SK-N-SH (cell line): ENCODE results near the gene CTSZ. TPM values are rescaled to one million over a fixed set of nuclear protein-coding genes. Genes with fewer than 3 reads are reported as not detected.

ENCODE experiments used
- CTCF ChIA-PET: fragments of 300-600, 350-600 bp; formaldehyde crosslinking; extraction: SDS; loops from one replicate; lab custom pipeline; 2021; lab: Yijun Ruan, JAX
- POLR2A ChIA-PET: fragments of 350-600 bp; sonication (Branson Sonifier 250); formaldehyde crosslinking; extraction: SDS; loops from one replicate; lab custom pipeline; 2020; ENCODE audit warnings: antibody characterized with exemption, inconsistent platforms; lab: Yijun Ruan, JAX
- DNase-seq: peaks from one replicate; pipeline ENCODE4 v3.0.0; 2012
- H2AFZ ChIP-seq: fragments of 200-600 bp; sonication (generic); 2 replicates; pipeline ENCODE4 v1.8.1; 2016; ENCODE audit warnings: antibody characterized with exemption, mild to moderate bottlenecking, low read depth
- H3F3A ChIP-seq: fragments of 200-600 bp; sonication (generic); replicated peaks from 2 replicates; pipeline ENCODE3; 2016; ENCODE audit warnings: antibody characterized with exemption, mild to moderate bottlenecking; ENCODE audit not compliant: insufficient read depth
- H3K27ac ChIP-seq, 2 experiments: fragments of 200-500 bp in 1 of 2; fragments of 200-600 bp in 1 of 2; sonication (Bioruptor generic) in 1 of 2; sonication (generic), shearing (Covaris generic) in 1 of 2; 2 replicates each; pipeline versions ENCODE4 v1.5.1 to v1.6.1; 2014 to 2016; ENCODE audit warnings: low read depth in 2 of 2, inconsistent platforms in 1 of 2, low read length in 1 of 2, mild to moderate bottlenecking in 1 of 2, mixed read lengths in 1 of 2
- H3K27me3 ChIP-seq: fragments of 200-600 bp; sonication (generic), shearing (Covaris generic); 2 replicates; pipeline ENCODE4 v1.6.1; 2016; ENCODE audit warnings: mixed run types; ENCODE audit not compliant: insufficient read depth
- H3K36me3 ChIP-seq, 2 experiments: fragments of 200-500 bp in 1 of 2; fragments of 200-600 bp in 1 of 2; sonication (Bioruptor generic) in 1 of 2; sonication (generic) in 1 of 2; replicated peaks in 1 of 2; 2 replicates each; pipeline versions ENCODE3 to v1.5.1; 2014 to 2016; ENCODE audit warnings: low read length in 1 of 2, mild to moderate bottlenecking in 1 of 2; ENCODE audit not compliant: insufficient read depth in 2 of 2, control insufficient read depth in 1 of 2
- H3K4me1 ChIP-seq, 2 experiments: fragments of 200-500 bp in 1 of 2; fragments of 200-600 bp in 1 of 2; sonication (Bioruptor generic) in 1 of 2; sonication (generic), shearing (Covaris generic) in 1 of 2; 2 replicates each; pipeline versions ENCODE4 v1.5.1 to v1.6.1; 2014 to 2016; ENCODE audit warnings: low read depth in 1 of 2, low read length in 1 of 2, mixed run types in 1 of 2; ENCODE audit not compliant: insufficient read depth in 2 of 2, control insufficient read depth in 1 of 2
- H3K4me2 ChIP-seq: fragments of 200-600 bp; sonication (generic), shearing (Covaris generic); 2 replicates; pipeline ENCODE4 v1.6.1; 2017; ENCODE audit warnings: mixed run types
- H3K4me3 ChIP-seq, 2 experiments: fragments of 200-500 bp in 1 of 2; fragments of 200-600 bp in 1 of 2; sonication (Bioruptor generic) in 1 of 2; sonication (generic), shearing (Covaris generic) in 1 of 2; 2 replicates each; pipeline versions ENCODE4 v1.5.1 to v1.8.1; 2014 to 2016; ENCODE audit warnings: low read depth in 2 of 2, inconsistent platforms in 1 of 2, low read length in 1 of 2, mild to moderate bottlenecking in 1 of 2, mixed read lengths in 1 of 2, moderate library complexity in 1 of 2
- H3K79me2 ChIP-seq: fragments of 200-600 bp; sonication (generic); 2 replicates; pipeline ENCODE4 v1.8.1; 2017; ENCODE audit warnings: mild to moderate bottlenecking; ENCODE audit not compliant: insufficient read depth
- H3K9ac ChIP-seq: fragments of 200-600 bp; sonication (generic); 2 replicates; pipeline ENCODE4 v1.6.1; 2017; ENCODE audit warnings: mixed run types
- H3K9me2 ChIP-seq: fragments of 200-600 bp; sonication (generic); 2 replicates; pipeline ENCODE4 v1.6.1; 2017; ENCODE audit warnings: mixed run types
- H3K9me3 ChIP-seq: fragments of 200-600 bp; sonication (generic); 2 replicates; pipeline ENCODE4 v1.6.1; 2017; ENCODE audit warnings: mixed run types, mild to moderate bottlenecking, moderate library complexity
- H4K20me1 ChIP-seq: fragments of 200-600 bp; sonication (generic); 2 replicates; pipeline ENCODE4 v1.6.1; 2017; ENCODE audit warnings: mild to moderate bottlenecking, mixed run types; ENCODE audit not compliant: insufficient read depth
- ELF1 ChIP-seq: IDR thresholded peaks from 2 replicates; pipeline ENCODE4 v1.4.0; 2012
- EP300 ChIP-seq, 2 experiments: IDR thresholded peaks; 2 replicates each; pipeline versions ENCODE4 v1.4.0 to v1.6.1; 2012; ENCODE audit warnings: borderline replicate concordance in 1 of 2, low read depth in 1 of 2, low read length in 1 of 2
- FOSL2 ChIP-seq: IDR thresholded peaks from 2 replicates; pipeline ENCODE4 v1.4.0; 2012; ENCODE audit warnings: low read depth, mild to moderate bottlenecking, moderate library complexity, borderline replicate concordance
- FOXJ3 ChIP-seq: sonication (generic); formaldehyde crosslinking; IDR thresholded peaks from 2 replicates; pipeline ENCODE4 v1.5.1; 2020; ENCODE audit warnings: mild to moderate bottlenecking, missing genetic modification reagents
- GABPA ChIP-seq: IDR thresholded peaks from 2 replicates; pipeline ENCODE4 v1.4.0; 2012; ENCODE audit warnings: low read depth, mild to moderate bottlenecking
- GATA2 ChIP-seq: sonication (generic); formaldehyde crosslinking; IDR thresholded peaks from 2 replicates; pipeline ENCODE4 v1.5.0; 2020; ENCODE audit warnings: mild to moderate bottlenecking, missing genetic modification reagents
- JUND ChIP-seq: IDR thresholded peaks from 2 replicates; pipeline ENCODE4 v1.4.0; 2012
- NFIC ChIP-seq: IDR thresholded peaks from 2 replicates; pipeline ENCODE4 v1.4.0; 2012; ENCODE audit warnings: borderline replicate concordance
- NRF1 ChIP-seq: IDR thresholded peaks from 2 replicates; pipeline ENCODE4 v1.6.1; 2012; ENCODE audit warnings: low read depth, mild to moderate bottlenecking, low read length
- POLR2AphosphoS5 ChIP-seq: IDR thresholded peaks from 2 replicates; pipeline ENCODE4 v1.6.1; 2012; ENCODE audit warnings: low read depth, low read length
- RFX5 ChIP-seq: IDR thresholded peaks from 2 replicates; pipeline ENCODE4 v1.6.1; 2012; ENCODE audit warnings: mild to moderate bottlenecking, improper control_type of control experiment, low read length
- SIN3A ChIP-seq: IDR thresholded peaks from 2 replicates; pipeline ENCODE4 v1.6.1; 2012; ENCODE audit warnings: low read depth, mild to moderate bottlenecking, low read length, moderate library complexity, borderline replicate concordance
- TAF1 ChIP-seq: IDR thresholded peaks from 2 replicates; pipeline ENCODE4 v1.6.1; 2012; ENCODE audit warnings: low read depth, mild to moderate bottlenecking, low read length, moderate library complexity, borderline replicate concordance
- TCF12 ChIP-seq: IDR thresholded peaks from 2 replicates; pipeline ENCODE4 v1.4.0; 2012
- TEAD4 ChIP-seq: IDR thresholded peaks from 2 replicates; pipeline ENCODE4 v1.4.0; 2012; ENCODE audit warnings: mild to moderate bottlenecking, borderline replicate concordance; ENCODE audit not compliant: insufficient read depth
- YY1 ChIP-seq: IDR thresholded peaks from 2 replicates; pipeline ENCODE4 v1.4.0; 2012; ENCODE audit warnings: low read depth, mild to moderate bottlenecking
- WGBS: methylation state at CpG from one replicate; pipeline ENCODE4 v1.1.6; 2017; ENCODE audit warnings: low lambda C conversion rate; 5-methylcytosine and 5-hydroxymethylcytosine counted together
- polyA plus RNA-seq, 3 experiments: library from polyadenylated mRNA; depleted of rRNA; stranded (reverse); fragments of >200 nt; gene quantifications; 2 replicates each; pipeline ENCODE4 v1.2.3, GENCODE V29; 2012
- TF ChIP-seq, protein P1 (sequence below): fragments of 200-600 bp; sonication (generic); IDR thresholded peaks from 2 replicates; pipeline ENCODE4 v1.6.1; 2017; ENCODE audit warnings: antibody characterized with exemption, mild to moderate bottlenecking, moderate library complexity
- TF ChIP-seq, protein P2 (sequence below): fragments of 150-350 bp; IDR thresholded peaks from 2 replicates; pipeline ENCODE4 v1.6.1; 2016; ENCODE audit warnings: mild to moderate bottlenecking, low read depth, low read length
- TF ChIP-seq, protein P3 (sequence below): IDR thresholded peaks from 2 replicates; pipeline ENCODE4 v1.4.0; 2012; ENCODE audit warnings: low read depth, borderline replicate concordance
- TF ChIP-seq, protein P4 (sequence below): IDR thresholded peaks from 2 replicates; pipeline ENCODE4 v1.4.0; 2012; ENCODE audit warnings: low read depth, borderline replicate concordance

Gene CTSZ
- polyA plus RNA-seq, 1 of the 3 experiments (the other 2 are of a cell fraction): 0.03 TPM

DNA sequence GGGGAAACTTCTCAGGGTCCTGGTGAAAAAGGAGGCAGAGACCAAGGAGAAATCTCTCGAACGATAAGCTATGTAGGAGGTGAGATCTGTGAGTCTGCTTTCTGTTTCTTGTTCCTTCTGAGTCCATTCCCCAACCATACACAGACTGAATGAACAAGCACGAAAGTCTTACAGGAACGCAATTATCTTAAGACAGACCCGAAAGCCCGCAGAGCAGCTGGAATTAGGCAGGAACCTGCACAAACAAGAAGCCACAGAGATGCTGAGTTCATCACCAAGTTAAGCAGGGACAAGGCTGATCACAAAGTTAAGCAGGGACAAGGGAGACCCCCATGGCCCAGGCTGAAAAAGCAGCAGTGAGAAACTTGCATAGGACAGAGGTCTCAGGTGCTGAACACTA, 47.4 kb downstream of the CTSZ start:
- Histone ChIP-seq H3K36me3 (no peaks in the 10 kb centered on the region), H3K4me3 (no peak overlapping the region), H3K4me2 (no peak overlapping the region), H3K79me2 (no peaks in the 10 kb centered on the region), H3K9me2 (no peaks in the 10 kb centered on the region), H3F3A (no peaks in the 10 kb centered on the region), H3K27ac (no peak overlapping the region), H3K9ac (no peak overlapping the region), H3K27me3 (no peaks in the 10 kb centered on the region; the same call in 1 of the 2 replicates), H3K4me1 (no peaks in the 10 kb centered on the region), H3K9me3 (no peaks in the 10 kb centered on the region), H2AFZ (no peak overlapping the region)
- no peak for DNase-seq
- 76% methylated on average over 6 of the region's 6 CpGs for WGBS
- POLR2A ChIA-PET: no interaction called here
- TF ChIP-seq FOSL2 (no peak), TAF1 (no peak), EP300 (IDR thresholded peaks at IDR 0.05; ENCODE audit: borderline replicate concordance in 1 of 2, low read depth in 1 of 2, low read length in 1 of 2) (no peak), GABPA (no peak), FOXJ3 (no peak), ELF1 (no peak), GATA2 (no peak), NFIC (no peak), YY1 (no peak), RFX5 (no peak), SIN3A (no peak), TEAD4 (no peak), JUND (no peak)
- TF ChIP-seq, protein P1, sequence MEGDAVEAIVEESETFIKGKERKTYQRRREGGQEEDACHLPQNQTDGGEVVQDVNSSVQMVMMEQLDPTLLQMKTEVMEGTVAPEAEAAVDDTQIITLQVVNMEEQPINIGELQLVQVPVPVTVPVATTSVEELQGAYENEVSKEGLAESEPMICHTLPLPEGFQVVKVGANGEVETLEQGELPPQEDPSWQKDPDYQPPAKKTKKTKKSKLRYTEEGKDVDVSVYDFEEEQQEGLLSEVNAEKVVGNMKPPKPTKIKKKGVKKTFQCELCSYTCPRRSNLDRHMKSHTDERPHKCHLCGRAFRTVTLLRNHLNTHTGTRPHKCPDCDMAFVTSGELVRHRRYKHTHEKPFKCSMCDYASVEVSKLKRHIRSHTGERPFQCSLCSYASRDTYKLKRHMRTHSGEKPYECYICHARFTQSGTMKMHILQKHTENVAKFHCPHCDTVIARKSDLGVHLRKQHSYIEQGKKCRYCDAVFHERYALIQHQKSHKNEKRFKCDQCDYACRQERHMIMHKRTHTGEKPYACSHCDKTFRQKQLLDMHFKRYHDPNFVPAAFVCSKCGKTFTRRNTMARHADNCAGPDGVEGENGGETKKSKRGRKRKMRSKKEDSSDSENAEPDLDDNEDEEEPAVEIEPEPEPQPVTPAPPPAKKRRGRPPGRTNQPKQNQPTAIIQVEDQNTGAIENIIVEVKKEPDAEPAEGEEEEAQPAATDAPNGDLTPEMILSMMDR: no peak
- TF ChIP-seq, protein P2, sequence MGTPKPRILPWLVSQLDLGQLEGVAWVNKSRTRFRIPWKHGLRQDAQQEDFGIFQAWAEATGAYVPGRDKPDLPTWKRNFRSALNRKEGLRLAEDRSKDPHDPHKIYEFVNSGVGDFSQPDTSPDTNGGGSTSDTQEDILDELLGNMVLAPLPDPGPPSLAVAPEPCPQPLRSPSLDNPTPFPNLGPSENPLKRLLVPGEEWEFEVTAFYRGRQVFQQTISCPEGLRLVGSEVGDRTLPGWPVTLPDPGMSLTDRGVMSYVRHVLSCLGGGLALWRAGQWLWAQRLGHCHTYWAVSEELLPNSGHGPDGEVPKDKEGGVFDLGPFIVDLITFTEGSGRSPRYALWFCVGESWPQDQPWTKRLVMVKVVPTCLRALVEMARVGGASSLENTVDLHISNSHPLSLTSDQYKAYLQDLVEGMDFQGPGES: no peak
- TF ChIP-seq, protein P3, sequence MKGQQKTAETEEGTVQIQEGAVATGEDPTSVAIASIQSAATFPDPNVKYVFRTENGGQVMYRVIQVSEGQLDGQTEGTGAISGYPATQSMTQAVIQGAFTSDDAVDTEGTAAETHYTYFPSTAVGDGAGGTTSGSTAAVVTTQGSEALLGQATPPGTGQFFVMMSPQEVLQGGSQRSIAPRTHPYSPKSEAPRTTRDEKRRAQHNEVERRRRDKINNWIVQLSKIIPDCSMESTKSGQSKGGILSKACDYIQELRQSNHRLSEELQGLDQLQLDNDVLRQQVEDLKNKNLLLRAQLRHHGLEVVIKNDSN: no peak
- TF ChIP-seq, all 33 proteins: peak for 0
- CTCF ChIA-PET: interaction anchor here (0.7 to 1.1 kb wide), 2 partner anchors 12 to 725 kb away, joined by 3 read pairs; no protein-coding TSS in a partner anchor
- no peaks in the 10 kb centered on the region for H4K20me1 ChIP-seq

DNA sequence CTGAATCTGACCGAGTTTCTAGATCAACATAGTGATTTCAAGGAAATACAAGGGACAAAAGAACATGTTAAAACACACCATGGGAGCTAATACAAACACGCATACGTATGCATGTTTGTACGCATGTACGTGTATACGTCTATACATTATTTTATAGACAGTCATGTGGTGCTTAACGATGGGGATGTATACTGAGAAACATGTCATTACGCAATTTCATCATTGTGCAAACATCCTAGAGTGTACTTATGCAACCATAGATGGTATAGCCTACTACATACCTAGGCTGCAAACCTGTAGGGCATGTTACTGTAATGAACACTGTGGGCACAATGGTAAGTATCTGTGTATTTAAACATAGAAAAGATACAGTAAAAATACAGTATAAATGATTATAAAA, 51.0 kb downstream of the CTSZ start:
- H3F3A ChIP-seq: no peaks in the 10 kb centered on the region
- no peaks in the 10 kb centered on the region for H3K9me2 ChIP-seq
- no peaks in the 10 kb centered on the region for H3K27me3 ChIP-seq
- no peaks in the 10 kb centered on the region for H3K4me1 ChIP-seq
- TF ChIP-seq RFX5: no peak
- no peak for TF ChIP-seq TCF12
- TF ChIP-seq NRF1: no peak
- no peak for TF ChIP-seq POLR2AphosphoS5
- TF ChIP-seq, protein P3: no peak
- TF ChIP-seq, protein P1: no peak
- no peak for TF ChIP-seq TEAD4
- TF ChIP-seq FOXJ3: no peak
- TF ChIP-seq, protein P4, sequence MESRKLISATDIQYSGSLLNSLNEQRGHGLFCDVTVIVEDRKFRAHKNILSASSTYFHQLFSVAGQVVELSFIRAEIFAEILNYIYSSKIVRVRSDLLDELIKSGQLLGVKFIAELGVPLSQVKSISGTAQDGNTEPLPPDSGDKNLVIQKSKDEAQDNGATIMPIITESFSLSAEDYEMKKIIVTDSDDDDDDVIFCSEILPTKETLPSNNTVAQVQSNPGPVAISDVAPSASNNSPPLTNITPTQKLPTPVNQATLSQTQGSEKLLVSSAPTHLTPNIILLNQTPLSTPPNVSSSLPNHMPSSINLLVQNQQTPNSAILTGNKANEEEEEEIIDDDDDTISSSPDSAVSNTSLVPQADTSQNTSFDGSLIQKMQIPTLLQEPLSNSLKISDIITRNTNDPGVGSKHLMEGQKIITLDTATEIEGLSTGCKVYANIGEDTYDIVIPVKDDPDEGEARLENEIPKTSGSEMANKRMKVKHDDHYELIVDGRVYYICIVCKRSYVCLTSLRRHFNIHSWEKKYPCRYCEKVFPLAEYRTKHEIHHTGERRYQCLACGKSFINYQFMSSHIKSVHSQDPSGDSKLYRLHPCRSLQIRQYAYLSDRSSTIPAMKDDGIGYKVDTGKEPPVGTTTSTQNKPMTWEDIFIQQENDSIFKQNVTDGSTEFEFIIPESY: no peak
- no peaks in the 10 kb centered on the region for H3K36me3 ChIP-seq
- no peak overlapping the region for H3K9ac ChIP-seq
- CTCF ChIA-PET: interaction anchor here (0.7 kb wide), 1 partner anchor 9 kb away, joined by 3 read pairs; no protein-coding TSS in a partner anchor
- no peak overlapping the region for H3K4me2 ChIP-seq
- no peak for DNase-seq
- H3K27ac ChIP-seq: no peak overlapping the region
- H4K20me1 ChIP-seq: no peaks in the 10 kb centered on the region
- POLR2A ChIA-PET: no interaction called here
- no peaks in the 10 kb centered on the region for H3K79me2 ChIP-seq
- no peaks in the 10 kb centered on the region for H3K9me3 ChIP-seq
- no peak overlapping the region for H2AFZ ChIP-seq
- WGBS: 75% methylated on average over 8 of the region's 8 CpGs
- no peak overlapping the region for H3K4me3 ChIP-seq
